NOMO-1 treated with DMSO at 0.1 percent for 48 hours (cell line): ENCODE measurements around the gene KCNQ1OT1.

Source experiments
- DNase-seq: peaks from one replicate; lab custom pipeline; 2025; ENCODE audit not compliant: unreplicated experiment; lab: John Stamatoyannopoulos, UW

The KCNQ1OT1 gene

GRCh38 chr11:2699531-2700414 lies at the start of gene KCNQ1OT1:
Gene KCNQ1OT1 (minus strand): TSS chr11:2699994.
- DNase-seq = peak; percentile 88

GRCh38 chr11:2748814-2749554 lies 49.2 kb upstream of the KCNQ1OT1 start:
- no peak for DNase-seq

- DNase-seq = no peak
Observed at GRCh38 chr11:2748061-2748813, 48.4 kb upstream of the KCNQ1OT1 start.

GRCh38 chr11:2747248-2748027 lies 47.6 kb upstream of the KCNQ1OT1 start:
- DNase-seq = no peak

GRCh38 chr11:2746401-2747247 lies 46.8 kb upstream of the KCNQ1OT1 start:
- no peak for DNase-seq

GRCh38 chr11:2745511-2745910 lies 45.7 kb upstream of the KCNQ1OT1 start:
- DNase-seq = no peak

- no peak for DNase-seq
Observed at GRCh38 chr11:2744166-2744565, 44.4 kb upstream of the KCNQ1OT1 start.

- no peak for DNase-seq
Observed at GRCh38 chr11:2743427-2744110, 43.8 kb upstream of the KCNQ1OT1 start.

GRCh38 chr11:2742611-2743426 lies 43.0 kb upstream of the KCNQ1OT1 start:
- no peak for DNase-seq

GRCh38 chr11:2742201-2742600 lies 42.4 kb upstream of the KCNQ1OT1 start:
- DNase-seq = no peak

GRCh38 chr11:2741377-2742131 lies 41.8 kb upstream of the KCNQ1OT1 start:
- DNase-seq = peak; percentile 63

- DNase-seq = no peak
Observed at GRCh38 chr11:2741006-2741376, 41.2 kb upstream of the KCNQ1OT1 start.

GRCh38 chr11:2740275-2740940 lies 40.6 kb upstream of the KCNQ1OT1 start:
- DNase-seq = no peak

- DNase-seq = no peak
Observed at GRCh38 chr11:2739531-2740274, 39.9 kb upstream of the KCNQ1OT1 start.

GRCh38 chr11:2738551-2739431 lies 39.0 kb upstream of the KCNQ1OT1 start:
- DNase-seq = no peak
